ENCODE measurements around the gene TOR3A. TPM values are rescaled to one million over a fixed set of nuclear protein-coding genes. Genes with fewer than 3 reads are reported as not detected.

TOR3A gene
- total RNA-seq, 1 donor from 2014 or later: 23.2 TPM

GRCh38 chr1:179089827-179090482 is 8.1 kb downstream of the TOR3A start:
- DNase-seq (ENCODE audit: extremely low spot score, unreplicated experiment): no peak
- no peak for TF ChIP-seq CTCF (conservative IDR thresholded peaks at IDR 0.05)
- H3K36me3 Mint-ChIP-seq: peaks cover 21% of the 10 kb centered on the region
- H3K4me1 Mint-ChIP-seq (ENCODE audit: unreplicated experiment): peaks cover 9% of the 10 kb centered on the region
- no peaks in the 10 kb centered on the region for H3K27me3 Mint-ChIP-seq
- no peaks in the 10 kb centered on the region for H3K9me3 Mint-ChIP-seq
- no peak overlapping the region for H3K4me3 Mint-ChIP-seq
- H3K27ac Mint-ChIP-seq: no peak overlapping the region

GRCh38 chr1:179090522-179090921 is 8.7 kb downstream of the TOR3A start:
- no peak for DNase-seq (ENCODE audit: extremely low spot score, unreplicated experiment)
- H3K36me3 Mint-ChIP-seq: peaks cover 21% of the 10 kb centered on the region
- peak; percentile 23 for TF ChIP-seq CTCF (conservative IDR thresholded peaks at IDR 0.05)
- no peaks in the 10 kb centered on the region for H3K27me3 Mint-ChIP-seq
- H3K4me1 Mint-ChIP-seq (ENCODE audit: unreplicated experiment): peaks cover 9% of the 10 kb centered on the region
- no peak overlapping the region for H3K4me3 Mint-ChIP-seq
- no peaks in the 10 kb centered on the region for H3K9me3 Mint-ChIP-seq
- peak overlapping the region; percentile 46 for H3K27ac Mint-ChIP-seq

GRCh38 chr1:179090923-179091322 is 9.1 kb downstream of the TOR3A start:
- Mint-ChIP-seq H3K27ac (peak overlapping the region; percentile 46), H3K36me3 (peaks cover 21% of the 10 kb centered on the region), H3K4me1 (ENCODE audit: unreplicated experiment) (peaks cover 9% of the 10 kb centered on the region), H3K27me3 (no peaks in the 10 kb centered on the region), H3K9me3 (no peaks in the 10 kb centered on the region), H3K4me3 (no peak overlapping the region)
- TF ChIP-seq CTCF (conservative IDR thresholded peaks at IDR 0.05): no peak
- DNase-seq (ENCODE audit: extremely low spot score, unreplicated experiment): no peak

GRCh38 chr1:179091691-179092165 is 9.9 kb downstream of the TOR3A start:
- H3K36me3 Mint-ChIP-seq: peaks cover 19% of the 10 kb centered on the region
- no peak overlapping the region for H3K27ac Mint-ChIP-seq
- no peak for TF ChIP-seq CTCF (conservative IDR thresholded peaks at IDR 0.05)
- DNase-seq (ENCODE audit: extremely low spot score, unreplicated experiment): no peak
- H3K4me3 Mint-ChIP-seq: no peak overlapping the region
- H3K27me3 Mint-ChIP-seq: no peaks in the 10 kb centered on the region
- H3K4me1 Mint-ChIP-seq (ENCODE audit: unreplicated experiment): peaks cover 9% of the 10 kb centered on the region
- H3K9me3 Mint-ChIP-seq: no peaks in the 10 kb centered on the region

GRCh38 chr1:179092896-179093461 is 11.1 kb downstream of the TOR3A start:
- no peak for DNase-seq (ENCODE audit: extremely low spot score, unreplicated experiment)
- no peak for TF ChIP-seq CTCF (conservative IDR thresholded peaks at IDR 0.05)
- Mint-ChIP-seq H3K27ac (no peak overlapping the region), H3K4me1 (ENCODE audit: unreplicated experiment) (peaks cover 9% of the 10 kb centered on the region), H3K36me3 (peaks cover 22% of the 10 kb centered on the region), H3K27me3 (no peaks in the 10 kb centered on the region), H3K4me3 (no peak overlapping the region), H3K9me3 (no peaks in the 10 kb centered on the region)
